NCI-H345 (cell line): ENCODE results near the gene SLC34A3.

ENCODE experiments used
- DNase-seq: peaks from one replicate; lab custom pipeline; 2025; lab: John Stamatoyannopoulos, UW

Gene SLC34A3

GRCh38 chr9:137275588-137276472 is 45.1 kb downstream of the SLC34A3 start:
- no peak for DNase-seq

GRCh38 chr9:137276473-137277328 is 46.0 kb downstream of the SLC34A3 start:
- DNase-seq: no peak

- no peak for DNase-seq
Observed at GRCh38 chr9:137277329-137278041, 46.8 kb downstream of the SLC34A3 start, which contains the start of gene TOR4A. TSS of gene TOR4A (plus strand) at chr9:137277726. CDS start at chr9:137278690, 964 bp downstream.

GRCh38 chr9:137278061-137278701 is 47.5 kb downstream of the SLC34A3 start:
- DNase-seq: no peak

GRCh38 chr9:137278721-137279711 is 48.3 kb downstream of the SLC34A3 start:
- no peak for DNase-seq

- DNase-seq: no peak
Observed at GRCh38 chr9:137279741-137280473, 49.2 kb downstream of the SLC34A3 start.

- DNase-seq: no peak
Observed at GRCh38 chr9:137280474-137281344, 50.0 kb downstream of the SLC34A3 start.

- no peak for DNase-seq
Observed at GRCh38 chr9:137281345-137282116, 50.8 kb downstream of the SLC34A3 start.
